Measurements from ENCODE around the gene CASP3. TPM values are rescaled to one million over a fixed set of nuclear protein-coding genes. Genes with fewer than 3 reads are reported as not detected.
A peak's percentile ranks its signal among the peaks of the same experiment; 100 is the strongest.

CASP3 gene
- total RNA-seq, 1 experiment from 2014 or later: 107 TPM

DNA sequence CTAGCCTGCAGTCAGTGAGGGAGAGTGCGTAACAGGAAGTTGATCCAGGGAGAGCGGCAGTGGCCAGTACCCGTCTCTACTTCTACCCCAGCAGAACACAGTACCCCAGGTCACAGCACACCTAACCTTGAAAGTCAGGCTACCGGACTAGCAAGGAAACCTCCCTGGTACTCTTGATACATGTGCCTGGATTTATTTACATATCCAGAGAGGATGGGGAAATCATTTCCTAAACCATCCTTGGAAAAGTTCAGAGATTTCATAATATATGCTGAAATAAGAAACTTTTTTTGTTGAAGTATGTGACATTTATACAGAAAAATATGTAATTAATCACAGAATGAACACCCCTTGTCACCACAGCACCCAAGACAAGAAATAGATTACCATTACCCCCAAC is 24.8 kb upstream of the CASP3 start:
- H3K9me3 Mint-ChIP-seq: no peaks in the 10 kb centered on the region; a peak in 1 of 5 replicates
- no peaks in the 10 kb centered on the region for H3K27me3 Mint-ChIP-seq (ENCODE audit: low read depth)
- Histone ChIP-seq H3K4ac (ENCODE audit: low read depth, low read length) (no peak overlapping the region), H2AFZ (ENCODE audit: low read length) (no peak overlapping the region), H2BK12ac (ENCODE audit: insufficient read length, low read depth, low read length) (no peak overlapping the region), H3T11ph (ENCODE audit: low read length) (no peak overlapping the region), H4K91ac (ENCODE audit: insufficient read length, low read depth, low read length) (no peak overlapping the region), H3K23ac (ENCODE audit: insufficient read length, low read depth, low read length) (no peak overlapping the region), H3K79me2 (ENCODE audit: insufficient read depth, low read length) (no peaks in the 10 kb centered on the region), H2BK120ac (ENCODE audit: low read depth, low read length, poor library complexity, severe bottlenecking) (no peak overlapping the region), H3K23me2 (ENCODE audit: insufficient read length, low read depth, low read length, poor library complexity, severe bottlenecking) (no peaks in the 10 kb centered on the region), H3K14ac (ENCODE audit: insufficient read depth, low read length) (no peak overlapping the region), H4K5ac (ENCODE audit: insufficient read length, low read depth, low read length) (no peak overlapping the region), H3K27ac (ENCODE audit: insufficient read length, low read depth, low read length) (no peak overlapping the region), H3K18ac (ENCODE audit: insufficient read length, low read depth, low read length) (no peak overlapping the region), H3K4me2 (ENCODE audit: insufficient read depth, insufficient read length, low read length) (no peak overlapping the region), H2BK15ac (ENCODE audit: low read depth, low read length) (no peak overlapping the region), H4K20me1 (ENCODE audit: control insufficient read depth, insufficient read depth, insufficient read length) (no peaks in the 10 kb centered on the region), H3K56ac (ENCODE audit: insufficient read length, low read depth, low read length) (no peak overlapping the region), H2AK5ac (ENCODE audit: insufficient read length, low read length) (no peak overlapping the region), H4K8ac (replicated peaks; ENCODE audit: insufficient read length, low read depth, low read length) (no peak overlapping the region), H2BK20ac (ENCODE audit: low read depth, low read length, poor library complexity, severe bottlenecking) (no peak overlapping the region), H3K9me3 (ENCODE audit: control insufficient read depth, low read depth, low read length) (no peaks in the 10 kb centered on the region), H3K27me3 (ENCODE audit: insufficient read depth, low read length) (no peaks in the 10 kb centered on the region), H3K9ac (ENCODE audit: extremely low read depth, insufficient read length, low read length) (no peak overlapping the region), H3K4me1 (ENCODE audit: insufficient read depth, low read length) (no peaks in the 10 kb centered on the region), H3K79me1 (ENCODE audit: insufficient read depth, low read depth, low read length, poor library complexity, severe bottlenecking) (no peaks in the 10 kb centered on the region), H2BK5ac (ENCODE audit: insufficient read length, low read length) (no peak overlapping the region)
- H3K27ac Mint-ChIP-seq: peak overlapping the region in 1 of 3 experiments; percentile 8; a peak in 1 of 7 replicates
- peaks cover 4 to 30% (median 16%) of the 10 kb centered on the region in 3 experiments for H3K36me3 Mint-ChIP-seq (ENCODE audit: insufficient read depth in 1 of 3, low read depth in 3 of 3)
- TF ChIP-seq, protein P1, sequence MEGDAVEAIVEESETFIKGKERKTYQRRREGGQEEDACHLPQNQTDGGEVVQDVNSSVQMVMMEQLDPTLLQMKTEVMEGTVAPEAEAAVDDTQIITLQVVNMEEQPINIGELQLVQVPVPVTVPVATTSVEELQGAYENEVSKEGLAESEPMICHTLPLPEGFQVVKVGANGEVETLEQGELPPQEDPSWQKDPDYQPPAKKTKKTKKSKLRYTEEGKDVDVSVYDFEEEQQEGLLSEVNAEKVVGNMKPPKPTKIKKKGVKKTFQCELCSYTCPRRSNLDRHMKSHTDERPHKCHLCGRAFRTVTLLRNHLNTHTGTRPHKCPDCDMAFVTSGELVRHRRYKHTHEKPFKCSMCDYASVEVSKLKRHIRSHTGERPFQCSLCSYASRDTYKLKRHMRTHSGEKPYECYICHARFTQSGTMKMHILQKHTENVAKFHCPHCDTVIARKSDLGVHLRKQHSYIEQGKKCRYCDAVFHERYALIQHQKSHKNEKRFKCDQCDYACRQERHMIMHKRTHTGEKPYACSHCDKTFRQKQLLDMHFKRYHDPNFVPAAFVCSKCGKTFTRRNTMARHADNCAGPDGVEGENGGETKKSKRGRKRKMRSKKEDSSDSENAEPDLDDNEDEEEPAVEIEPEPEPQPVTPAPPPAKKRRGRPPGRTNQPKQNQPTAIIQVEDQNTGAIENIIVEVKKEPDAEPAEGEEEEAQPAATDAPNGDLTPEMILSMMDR (conservative IDR thresholded peaks at IDR 0.05): no peak
- no CpG with 5 or more reads among the region's 4 CpGs for WGBS (ENCODE audit: extremely low coverage, insufficient read length, low lambda C conversion rate)
- no peak for DNase-seq
- no peak overlapping the region for H3K4me3 Mint-ChIP-seq
- H3K4me1 Mint-ChIP-seq: no peaks in the 10 kb centered on the region

Data from H9 (cell line).